Tibial nerve (tissue), 4 donors: ENCODE measurements around the gene S100A9. TPM values are rescaled to one million over a fixed set of nuclear protein-coding genes. Genes with fewer than 3 reads are reported as not detected.
"Not testable (repeated sequence)": the region's sequence is repeated elsewhere in the genome, so short reads cannot be mapped to it uniquely, and the experiment has no call there.

Source experiments
- DNase-seq, 2 donors: peaks; one replicate each; pipeline ENCODE4 v3.0.0-alpha.2; 2019; ENCODE audit warnings: low spot score in 2 of 2
- H3K27ac ChIP-seq, 4 donors: fragments of 200-600 bp; sonication (generic) in 3 of 4; one replicate each; pipeline ENCODE4 v1.5.1; 2017 to 2019; ENCODE audit warnings: mild to moderate bottlenecking in 1 of 4
- H3K27me3 ChIP-seq, 2 donors: fragments of 200-600 bp; sonication (generic) in 1 of 2; one replicate each; pipeline versions ENCODE4 v1.5.1 to v1.6.0; 2017 to 2019
- H3K36me3 ChIP-seq, 3 donors: fragments of 200-600 bp; sonication (generic); one replicate each; pipeline ENCODE4 v1.5.1; 2018 to 2019
- H3K4me1 ChIP-seq, 4 donors: fragments of 200-600 bp; sonication (generic) in 3 of 4; one replicate each; pipeline ENCODE4 v1.5.1; 2017 to 2019
- H3K4me3 ChIP-seq, 4 donors: fragments of 200-600 bp; sonication (generic) in 3 of 4; one replicate each; pipeline ENCODE4 v1.5.1; 2017 to 2019; ENCODE audit warnings: mild to moderate bottlenecking in 1 of 4, moderate library complexity in 1 of 4
- H3K9me3 ChIP-seq, 4 donors: fragments of 200-600 bp; sonication (generic) in 3 of 4; one replicate each; pipeline ENCODE4 v1.5.1; 2017 to 2019
- EP300 ChIP-seq, 2 donors: sonication (generic); formaldehyde crosslinking; IDR thresholded peaks; one replicate each; pipeline ENCODE4 v1.6.1; 2017; ENCODE audit warnings: antibody characterized with exemption in 2 of 2, mild to moderate bottlenecking in 1 of 2
- POLR2A ChIP-seq, 2 donors: fragments of 450-650 bp; IDR thresholded peaks; one replicate each; pipeline ENCODE4 v1.6.1; 2017; ENCODE audit warnings: antibody characterized with exemption in 2 of 2, mild to moderate bottlenecking in 2 of 2, moderate library complexity in 2 of 2
- WGBS, 2 donors: methylation state at CpG; one replicate each; pipeline ENCODE4 v1.1.5; 2018; 5-methylcytosine and 5-hydroxymethylcytosine counted together
- total RNA-seq, 4 donors: library from RNA; depleted of rRNA; stranded (reverse); fragments of >200 nt; gene quantifications; one replicate each; pipeline ENCODE4 v1.1.0, GENCODE V29; 2016
- TF ChIP-seq, protein P1 (sequence below), 5 experiments: fragments of 200-600 bp in 3 of 5; fragments of 450-650 bp in 2 of 5; sonication (generic) in 3 of 5; IDR thresholded peaks; one replicate each; pipeline ENCODE4 v1.5.1; 2016 to 2019; ENCODE audit warnings: antibody characterized with exemption in 5 of 5, mild to moderate bottlenecking in 3 of 5, moderate library complexity in 2 of 5

S100A9 gene
- total RNA-seq, 4 donors from 2014 or later = 58.8 to 793 (median 88.3) TPM

DNA sequence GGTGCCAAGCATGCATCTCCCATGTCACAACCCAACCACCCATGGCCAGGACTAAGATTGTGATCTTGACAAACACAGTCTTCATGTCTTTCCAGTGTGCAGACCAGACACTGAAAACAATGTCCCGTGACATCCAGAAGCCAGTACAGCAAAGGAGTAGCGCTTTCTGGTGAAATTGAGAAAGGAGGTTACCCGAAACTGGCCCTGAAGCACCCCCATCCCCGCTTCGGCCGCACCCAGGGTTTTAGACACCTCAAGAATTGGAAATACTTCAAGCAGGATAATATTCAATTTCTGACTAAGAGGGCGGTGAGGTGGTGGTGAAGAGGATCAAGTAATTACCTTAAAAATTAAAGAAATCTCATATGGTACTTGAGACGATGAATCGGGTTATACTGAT is 43.8 kb downstream of the S100A9 start:
- TF ChIP-seq EP300 (IDR thresholded peaks at IDR 0.05) = no peak
- TF ChIP-seq, protein P1, sequence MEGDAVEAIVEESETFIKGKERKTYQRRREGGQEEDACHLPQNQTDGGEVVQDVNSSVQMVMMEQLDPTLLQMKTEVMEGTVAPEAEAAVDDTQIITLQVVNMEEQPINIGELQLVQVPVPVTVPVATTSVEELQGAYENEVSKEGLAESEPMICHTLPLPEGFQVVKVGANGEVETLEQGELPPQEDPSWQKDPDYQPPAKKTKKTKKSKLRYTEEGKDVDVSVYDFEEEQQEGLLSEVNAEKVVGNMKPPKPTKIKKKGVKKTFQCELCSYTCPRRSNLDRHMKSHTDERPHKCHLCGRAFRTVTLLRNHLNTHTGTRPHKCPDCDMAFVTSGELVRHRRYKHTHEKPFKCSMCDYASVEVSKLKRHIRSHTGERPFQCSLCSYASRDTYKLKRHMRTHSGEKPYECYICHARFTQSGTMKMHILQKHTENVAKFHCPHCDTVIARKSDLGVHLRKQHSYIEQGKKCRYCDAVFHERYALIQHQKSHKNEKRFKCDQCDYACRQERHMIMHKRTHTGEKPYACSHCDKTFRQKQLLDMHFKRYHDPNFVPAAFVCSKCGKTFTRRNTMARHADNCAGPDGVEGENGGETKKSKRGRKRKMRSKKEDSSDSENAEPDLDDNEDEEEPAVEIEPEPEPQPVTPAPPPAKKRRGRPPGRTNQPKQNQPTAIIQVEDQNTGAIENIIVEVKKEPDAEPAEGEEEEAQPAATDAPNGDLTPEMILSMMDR (IDR thresholded peaks at IDR 0.05) = no peak
- TF ChIP-seq POLR2A (IDR thresholded peaks at IDR 0.05) = no peak
- H3K27ac ChIP-seq = no peak overlapping the region
- H3K36me3 ChIP-seq = no peaks in the 10 kb centered on the region
- no peak overlapping the region for H3K4me3 ChIP-seq
- DNase-seq = no peak
- no peaks in the 10 kb centered on the region for H3K4me1 ChIP-seq
- peaks cover 0 to 4% of the 10 kb centered on the region in 2 donors for H3K27me3 ChIP-seq
- WGBS, 2 donors = 85 to 89% methylated on average over 9 of the region's 9 CpGs
- no peaks in the 10 kb centered on the region for H3K9me3 ChIP-seq

DNA sequence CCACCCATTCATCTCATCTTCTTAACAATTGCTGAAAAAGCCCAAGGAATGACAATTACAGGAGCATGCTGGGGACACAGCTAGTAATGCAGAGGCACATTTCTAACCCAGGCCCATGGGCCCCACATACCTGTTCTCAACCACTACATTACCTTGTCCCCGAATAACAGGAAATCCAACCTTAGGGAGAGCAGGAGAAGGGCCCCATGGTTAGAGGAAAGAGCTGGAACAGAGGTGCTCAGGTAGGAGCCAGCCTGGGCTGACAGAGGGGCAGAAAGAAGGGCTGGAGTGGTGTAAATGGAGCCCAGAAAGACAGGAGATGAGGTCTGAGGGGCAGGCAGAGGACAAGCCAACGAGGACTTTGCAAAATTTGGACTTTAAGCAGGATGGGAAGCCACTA is 44.6 kb downstream of the S100A9 start:
- no peak for DNase-seq
- Histone ChIP-seq H3K27ac (no peak overlapping the region), H3K27me3 (peaks cover 0 to 4% of the 10 kb centered on the region in 2 donors), H3K4me1 (no peaks in the 10 kb centered on the region), H3K9me3 (no peaks in the 10 kb centered on the region), H3K36me3 (no peaks in the 10 kb centered on the region), H3K4me3 (no peak overlapping the region)
- WGBS, 2 donors = 41 to 66% methylated on average over 2 of the region's 2 CpGs
- no peak for TF ChIP-seq EP300 (IDR thresholded peaks at IDR 0.05)
- TF ChIP-seq, protein P1 (IDR thresholded peaks at IDR 0.05) = no peak
- no peak for TF ChIP-seq POLR2A (IDR thresholded peaks at IDR 0.05)

DNA sequence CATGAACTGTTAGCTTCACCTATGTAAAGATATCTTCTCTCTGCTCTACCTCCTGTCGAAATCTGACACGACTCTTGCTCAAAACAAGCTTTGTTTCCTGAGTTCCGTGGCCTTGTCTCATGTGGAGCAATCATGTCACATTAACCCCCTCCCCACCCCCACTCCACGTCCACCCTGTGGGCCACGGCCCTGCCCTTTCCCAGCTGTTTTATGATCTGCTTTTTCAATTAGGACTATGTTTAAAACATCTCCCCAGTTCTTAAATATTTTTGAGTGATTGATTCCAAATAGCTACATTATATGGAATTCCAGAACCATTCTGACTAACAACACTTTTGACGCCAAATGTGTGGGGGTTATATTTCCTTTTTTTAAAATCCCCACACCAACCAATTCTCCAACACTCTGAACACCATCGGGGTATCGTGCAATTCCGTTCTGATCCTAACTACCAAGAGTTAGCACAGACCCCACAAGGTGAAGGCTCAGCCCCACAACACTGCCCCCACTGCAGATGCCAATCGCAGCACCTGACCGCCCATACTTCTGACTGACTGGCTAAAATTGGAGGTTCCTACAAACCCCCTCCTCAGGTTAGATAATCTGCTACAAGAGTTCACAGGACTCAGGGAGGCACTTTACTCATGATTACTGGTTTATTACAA is 45.9 kb downstream of the S100A9 start:
- Histone ChIP-seq H3K27ac (no peak overlapping the region), H3K4me3 (no peak overlapping the region), H3K27me3 (no peaks in the 10 kb centered on the region), H3K9me3 (no peaks in the 10 kb centered on the region), H3K4me1 (no peaks in the 10 kb centered on the region), H3K36me3 (no peaks in the 10 kb centered on the region)
- TF ChIP-seq POLR2A (IDR thresholded peaks at IDR 0.05) (no peak), EP300 (IDR thresholded peaks at IDR 0.05) (no peak)
- TF ChIP-seq, protein P1 (IDR thresholded peaks at IDR 0.05) = no peak
- 82 to 85% methylated on average over 11 of the region's 11 CpGs for WGBS, 2 donors
- DNase-seq = no peak

DNA sequence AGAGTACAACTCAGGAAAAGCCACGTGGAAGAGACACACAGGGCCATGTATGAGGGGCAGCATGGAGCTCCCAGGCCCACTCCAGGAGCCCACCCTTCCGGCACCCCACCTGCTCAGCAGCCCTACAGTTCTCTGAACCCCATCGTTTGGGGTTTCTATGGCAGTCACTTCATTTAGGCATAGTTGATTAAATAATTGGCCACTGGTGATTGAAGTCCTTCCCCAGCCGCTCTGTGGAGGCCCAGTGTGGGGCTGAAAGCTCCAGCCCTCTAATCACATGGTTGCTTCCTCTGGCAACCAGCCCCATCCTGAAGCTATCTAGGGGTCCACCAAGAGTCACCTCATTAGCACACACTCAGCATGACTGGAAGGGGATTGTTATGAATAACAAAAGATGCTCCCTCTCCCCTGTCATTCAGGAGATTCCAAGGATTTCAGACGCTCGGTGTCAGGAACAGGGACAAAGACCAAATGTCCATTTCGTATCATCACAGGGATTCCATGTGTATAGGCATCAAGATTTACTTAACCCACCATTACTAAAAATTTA is 46.5 kb downstream of the S100A9 start:
- Histone ChIP-seq H3K4me3 (no peak overlapping the region), H3K9me3 (no peaks in the 10 kb centered on the region), H3K27me3 (no peaks in the 10 kb centered on the region), H3K36me3 (no peaks in the 10 kb centered on the region), H3K27ac (no peak overlapping the region), H3K4me1 (no peaks in the 10 kb centered on the region)
- 76 to 86% methylated on average over 7 of the region's 7 CpGs for WGBS, 2 donors
- DNase-seq = no peak
- no peak for TF ChIP-seq POLR2A (IDR thresholded peaks at IDR 0.05)
- no peak for TF ChIP-seq EP300 (IDR thresholded peaks at IDR 0.05)
- TF ChIP-seq, protein P1 (IDR thresholded peaks at IDR 0.05) = no peak

DNA sequence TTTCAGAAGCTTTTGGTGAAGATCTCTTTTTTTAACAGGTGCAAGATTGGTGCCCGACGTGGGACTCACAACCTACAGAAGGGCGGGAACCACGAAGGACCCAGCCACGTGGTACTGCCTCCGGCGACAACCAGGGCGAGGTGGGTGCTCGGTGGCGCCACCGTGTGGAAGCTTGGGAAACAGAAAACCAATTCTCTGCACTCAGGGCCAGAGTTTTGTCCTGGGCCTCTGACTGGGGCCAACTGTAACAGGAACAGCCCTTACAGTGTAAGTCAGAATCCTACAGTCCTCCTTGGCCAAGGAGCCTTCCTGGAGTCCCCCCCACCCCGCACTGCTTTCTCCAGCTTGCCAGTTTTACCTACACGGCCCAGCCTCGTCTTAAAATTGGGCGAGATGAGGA is 47.1 kb downstream of the S100A9 start:
- WGBS, 2 donors = 40% methylated on average over 15 of the region's 15 CpGs
- no peaks in the 10 kb centered on the region for H3K36me3 ChIP-seq
- no peaks in the 10 kb centered on the region for H3K4me1 ChIP-seq
- H3K27ac ChIP-seq = no peak overlapping the region
- H3K9me3 ChIP-seq = no peaks in the 10 kb centered on the region
- no peaks in the 10 kb centered on the region for H3K27me3 ChIP-seq
- TF ChIP-seq, protein P1 (IDR thresholded peaks at IDR 0.05) = peak; percentile 10 to 43 (median 26)
- TF ChIP-seq POLR2A (IDR thresholded peaks at IDR 0.05) = no peak
- peak in 1 of 2 donors; percentile 11 for DNase-seq
- H3K4me3 ChIP-seq = no peak overlapping the region

DNA sequence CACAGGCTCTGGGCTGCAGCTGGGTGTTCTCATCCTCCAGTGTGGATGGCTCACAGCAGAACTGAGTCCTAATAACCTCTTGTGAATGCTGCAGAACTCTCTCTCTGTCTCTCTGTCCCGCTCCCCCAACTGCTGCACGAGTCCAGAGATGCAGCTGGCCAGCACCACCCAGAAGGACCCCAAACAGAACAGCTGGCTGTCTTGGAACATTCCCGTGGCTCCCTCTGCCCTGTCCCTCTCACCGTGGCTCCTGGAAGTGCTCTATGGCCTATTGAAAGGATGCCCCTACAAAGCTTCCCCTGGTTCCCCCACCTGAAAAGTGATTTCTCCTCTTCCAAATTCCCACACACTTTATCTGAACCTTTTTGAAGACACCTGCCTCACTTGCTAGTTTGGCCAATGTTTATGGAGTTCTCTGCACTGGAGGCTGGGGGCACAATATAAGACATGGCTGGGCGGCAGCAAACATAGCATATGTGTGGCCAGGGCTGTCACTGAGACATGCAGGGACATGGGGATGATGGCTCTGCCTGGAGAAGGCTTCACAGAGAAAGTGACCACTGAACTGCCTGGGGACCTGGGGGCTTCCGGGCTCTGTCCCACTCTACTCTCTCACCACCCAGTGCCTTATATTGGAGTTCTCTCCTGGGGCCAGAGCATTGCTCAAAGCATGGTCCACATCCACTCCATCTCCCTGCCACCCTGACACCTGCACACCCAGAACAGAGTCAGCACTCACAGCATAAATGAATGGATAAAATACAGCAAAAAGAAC is 48.4 kb downstream of the S100A9 start:
- H3K4me1 ChIP-seq, H3K27me3 ChIP-seq, DNase-seq, H3K36me3 ChIP-seq, H3K4me3 ChIP-seq, H3K9me3 ChIP-seq, H3K27ac ChIP-seq: not testable (repeated sequence)
- 74 to 82% methylated on average over 6 of the region's 6 CpGs for WGBS, 2 donors

DNA sequence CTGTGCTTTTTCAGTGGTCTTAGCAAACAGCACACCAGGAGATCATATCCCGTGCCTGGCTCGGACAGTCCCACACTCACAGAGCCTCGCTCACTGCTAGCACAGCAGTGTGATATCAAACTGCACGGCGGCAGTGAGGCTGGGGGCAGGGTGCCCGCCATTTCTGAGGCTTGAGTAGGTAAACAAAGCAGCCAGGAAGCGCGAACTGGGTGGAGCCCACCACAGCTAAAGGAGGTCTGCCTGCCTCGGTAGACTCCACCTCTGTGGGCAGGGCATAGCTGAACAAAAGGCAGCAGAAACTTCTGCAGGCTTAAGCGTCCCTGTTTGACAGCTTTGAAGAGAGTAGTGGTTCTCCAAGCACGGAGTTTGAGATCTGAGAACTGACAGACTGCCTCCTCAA is 49.6 kb downstream of the S100A9 start:
- H3K9me3 ChIP-seq, H3K4me3 ChIP-seq, H3K36me3 ChIP-seq, DNase-seq, H3K4me1 ChIP-seq, H3K27ac ChIP-seq, H3K27me3 ChIP-seq: not testable (repeated sequence)
- WGBS, 2 donors = 68 to 78% methylated on average over 11 of the region's 11 CpGs
